Measurements from ENCODE around the gene IGFL2.
"Not testable (repeated sequence)": the region's sequence is repeated elsewhere in the genome, so short reads cannot be mapped to it uniquely, and the experiment has no call there.

The IGFL2 gene

GRCh38 chr19:46189971-46190888 is 42.2 kb downstream of the IGFL2 start:
- DNase-seq (ENCODE audit: low spot score) = no peak

GRCh38 chr19:46191356-46191755 is 43.3 kb downstream of the IGFL2 start:
- DNase-seq (ENCODE audit: low spot score) = no peak

GRCh38 chr19:46191972-46192371 is 43.9 kb downstream of the IGFL2 start:
- DNase-seq (ENCODE audit: low spot score) = no peak

- not testable (repeated sequence) for DNase-seq (ENCODE audit: low spot score)
Observed at GRCh38 chr19:46192626-46192991, 44.6 kb downstream of the IGFL2 start.

- DNase-seq (ENCODE audit: low spot score) = no peak
Observed at GRCh38 chr19:46192992-46193650, 45.1 kb downstream of the IGFL2 start.

- no peak for DNase-seq (ENCODE audit: low spot score)
Observed at GRCh38 chr19:46193678-46194077, 45.6 kb downstream of the IGFL2 start.

GRCh38 chr19:46195104-46195503 is 47.1 kb downstream of the IGFL2 start:
- no peak for DNase-seq (ENCODE audit: low spot score)

GRCh38 chr19:46195919-46196318 is 47.9 kb downstream of the IGFL2 start:
- DNase-seq (ENCODE audit: low spot score) = not testable (repeated sequence)

- no peak for DNase-seq (ENCODE audit: low spot score)
Observed at GRCh38 chr19:46196410-46197124, 48.5 kb downstream of the IGFL2 start.

- DNase-seq (ENCODE audit: low spot score) = no peak
Observed at GRCh38 chr19:46197314-46198070, 49.5 kb downstream of the IGFL2 start.

GRCh38 chr19:46198756-46199155 is 50.7 kb downstream of the IGFL2 start:
- no peak for DNase-seq (ENCODE audit: low spot score)

- no peak for DNase-seq (ENCODE audit: low spot score)
Observed at GRCh38 chr19:46201454-46202310, 53.6 kb downstream of the IGFL2 start.

GRCh38 chr19:46202426-46202825 is 54.4 kb downstream of the IGFL2 start:
- no peak for DNase-seq (ENCODE audit: low spot score)

GRCh38 chr19:46202872-46203860 is 55.1 kb downstream of the IGFL2 start:
- DNase-seq (ENCODE audit: low spot score) = no peak

GRCh38 chr19:46204008-46204407 is 56.0 kb downstream of the IGFL2 start:
- no peak for DNase-seq (ENCODE audit: low spot score)

GRCh38 chr19:46205183-46205984 is 57.3 kb downstream of the IGFL2 start:
- no peak for DNase-seq (ENCODE audit: low spot score)

- DNase-seq (ENCODE audit: low spot score) = no peak
Observed at GRCh38 chr19:46206176-46206575, 58.1 kb downstream of the IGFL2 start.

- no peak for DNase-seq (ENCODE audit: low spot score)
Observed at GRCh38 chr19:46206682-46207081, 58.6 kb downstream of the IGFL2 start.

- DNase-seq (ENCODE audit: low spot score) = not testable (repeated sequence)
Observed at GRCh38 chr19:46207858-46208257, 59.8 kb downstream of the IGFL2 start.

Measured in NAMALWA (cell line).